ENCODE data around the gene SLX4IP.
A peak's percentile ranks its signal among the peaks of the same experiment; 100 is the strongest.

SLX4IP gene

DNA sequence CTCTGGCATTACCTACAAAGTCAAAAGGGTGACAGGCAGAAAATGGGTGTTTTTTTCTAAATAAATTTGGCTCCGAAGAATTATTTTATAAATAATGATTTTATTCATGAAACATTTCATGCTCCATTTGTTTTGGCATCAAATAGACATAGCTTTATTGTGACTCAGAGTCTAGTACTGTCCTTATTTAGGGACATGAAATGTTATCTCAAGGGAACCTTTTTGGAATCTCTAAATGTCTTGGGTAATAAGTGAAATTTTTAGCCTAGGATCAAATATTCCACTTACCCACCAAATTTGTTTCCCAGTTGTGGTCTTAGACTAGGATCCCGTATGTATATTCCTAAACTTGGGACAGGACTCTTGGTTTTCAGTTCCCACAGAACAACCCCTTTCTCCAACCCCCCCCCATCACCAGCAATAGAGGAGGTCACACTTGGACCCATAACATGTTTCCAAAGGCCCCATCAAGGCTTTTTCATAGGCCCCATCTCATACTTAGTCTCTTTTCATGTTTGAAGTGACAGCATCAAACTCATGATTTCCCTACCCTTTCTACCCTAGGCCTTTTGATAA, 156.9 kb downstream of the SLX4IP start:
- H3K79me2 ChIP-seq, result peaks cover 4% of the 10 kb centered on the region
- H2AFZ ChIP-seq, result no peak overlapping the region
- H3K4me2 ChIP-seq (ENCODE audit: low read length), result no peak overlapping the region
- peak overlapping the region; percentile 70 for H3K27ac ChIP-seq
- TF ChIP-seq, protein P1, sequence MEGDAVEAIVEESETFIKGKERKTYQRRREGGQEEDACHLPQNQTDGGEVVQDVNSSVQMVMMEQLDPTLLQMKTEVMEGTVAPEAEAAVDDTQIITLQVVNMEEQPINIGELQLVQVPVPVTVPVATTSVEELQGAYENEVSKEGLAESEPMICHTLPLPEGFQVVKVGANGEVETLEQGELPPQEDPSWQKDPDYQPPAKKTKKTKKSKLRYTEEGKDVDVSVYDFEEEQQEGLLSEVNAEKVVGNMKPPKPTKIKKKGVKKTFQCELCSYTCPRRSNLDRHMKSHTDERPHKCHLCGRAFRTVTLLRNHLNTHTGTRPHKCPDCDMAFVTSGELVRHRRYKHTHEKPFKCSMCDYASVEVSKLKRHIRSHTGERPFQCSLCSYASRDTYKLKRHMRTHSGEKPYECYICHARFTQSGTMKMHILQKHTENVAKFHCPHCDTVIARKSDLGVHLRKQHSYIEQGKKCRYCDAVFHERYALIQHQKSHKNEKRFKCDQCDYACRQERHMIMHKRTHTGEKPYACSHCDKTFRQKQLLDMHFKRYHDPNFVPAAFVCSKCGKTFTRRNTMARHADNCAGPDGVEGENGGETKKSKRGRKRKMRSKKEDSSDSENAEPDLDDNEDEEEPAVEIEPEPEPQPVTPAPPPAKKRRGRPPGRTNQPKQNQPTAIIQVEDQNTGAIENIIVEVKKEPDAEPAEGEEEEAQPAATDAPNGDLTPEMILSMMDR (IDR thresholded peaks at IDR 0.05), result no peak
- H3K36me3 ChIP-seq (ENCODE audit: control insufficient read depth, insufficient read depth, low read length), result no peaks in the 10 kb centered on the region
- peaks cover 39% of the 10 kb centered on the region for H3K4me1 ChIP-seq
- H3K27me3 ChIP-seq (ENCODE audit: control insufficient read depth, insufficient read depth, low read length), result no peaks in the 10 kb centered on the region
- H3K9ac ChIP-seq, result no peak overlapping the region
- no peaks in the 10 kb centered on the region for H3K9me3 ChIP-seq (ENCODE audit: control insufficient read depth, low read length)
- H3K4me3 ChIP-seq (ENCODE audit: low read depth, low read length), result no peak overlapping the region

DNA sequence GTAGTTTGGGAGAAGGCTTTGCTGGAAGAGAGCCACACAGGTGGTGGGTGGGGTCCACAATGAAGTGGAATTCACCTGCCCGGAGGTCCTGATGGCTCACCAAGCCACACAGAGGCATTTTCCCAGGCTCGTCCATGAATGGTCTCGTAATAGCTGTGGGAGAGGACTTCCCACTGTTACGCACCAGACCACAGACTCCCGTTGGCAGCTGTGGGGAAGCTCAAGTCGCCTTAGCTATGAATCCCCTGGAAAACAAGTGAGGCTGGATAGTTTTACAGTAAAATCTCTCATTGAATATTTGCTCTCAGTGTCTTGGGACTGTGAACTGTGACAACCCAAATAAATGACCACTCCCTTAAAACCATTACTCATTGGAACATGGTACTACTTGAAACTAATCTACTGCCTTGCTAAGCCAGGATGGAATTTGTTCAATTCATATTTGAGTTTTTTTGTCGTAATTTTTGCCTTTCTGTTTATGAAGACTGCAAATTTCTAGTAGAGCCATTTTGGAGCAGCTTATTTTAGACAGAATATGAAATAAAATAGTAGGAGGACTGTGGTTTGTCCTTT, 159.3 kb downstream of the SLX4IP start:
- H3K9ac ChIP-seq, result peak overlapping the region; percentile 6
- peak overlapping the region; percentile 72 for H2AFZ ChIP-seq
- H3K4me3 ChIP-seq (ENCODE audit: low read depth, low read length), result no peak overlapping the region
- no peaks in the 10 kb centered on the region for H3K9me3 ChIP-seq (ENCODE audit: control insufficient read depth, low read length)
- no peaks in the 10 kb centered on the region for H3K36me3 ChIP-seq (ENCODE audit: control insufficient read depth, insufficient read depth, low read length)
- TF ChIP-seq, protein P1 (IDR thresholded peaks at IDR 0.05), result no peak
- H3K4me2 ChIP-seq (ENCODE audit: low read length), result no peak overlapping the region
- H3K79me2 ChIP-seq, result peaks cover 4% of the 10 kb centered on the region
- H3K4me1 ChIP-seq, result peaks cover 46% of the 10 kb centered on the region
- H3K27me3 ChIP-seq (ENCODE audit: control insufficient read depth, insufficient read depth, low read length), result no peaks in the 10 kb centered on the region
- peak overlapping the region; percentile 85 for H3K27ac ChIP-seq

DNA sequence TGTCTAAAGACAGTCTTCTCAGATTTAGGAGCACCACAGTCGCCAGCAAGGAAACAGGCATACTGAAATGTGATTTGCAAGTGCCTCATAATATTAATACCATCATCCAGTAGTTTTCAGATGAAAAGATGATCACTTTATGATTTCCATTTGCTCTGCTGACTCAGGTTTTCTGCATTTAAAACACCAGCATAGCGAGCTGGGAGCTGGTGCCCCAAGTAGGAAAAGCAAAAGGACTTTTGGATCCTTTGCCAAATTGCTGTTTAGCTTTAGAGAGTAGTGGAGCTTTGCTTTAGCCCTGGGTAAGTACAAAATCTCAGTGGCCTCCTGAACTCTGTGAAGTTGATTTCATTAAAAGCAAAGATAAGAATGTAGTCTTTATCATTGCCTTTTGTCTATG, 160.2 kb downstream of the SLX4IP start:
- no peaks in the 10 kb centered on the region for H3K36me3 ChIP-seq (ENCODE audit: control insufficient read depth, insufficient read depth, low read length)
- H3K4me2 ChIP-seq (ENCODE audit: low read length), result no peak overlapping the region
- H3K79me2 ChIP-seq, result peaks cover 6% of the 10 kb centered on the region
- no peaks in the 10 kb centered on the region for H3K9me3 ChIP-seq (ENCODE audit: control insufficient read depth, low read length)
- no peaks in the 10 kb centered on the region for H3K27me3 ChIP-seq (ENCODE audit: control insufficient read depth, insufficient read depth, low read length)
- H3K9ac ChIP-seq, result no peak overlapping the region
- peak overlapping the region; percentile 26 for H2AFZ ChIP-seq
- H3K27ac ChIP-seq, result peak overlapping the region; percentile 85
- peaks cover 48% of the 10 kb centered on the region for H3K4me1 ChIP-seq
- H3K4me3 ChIP-seq (ENCODE audit: low read depth, low read length), result no peak overlapping the region
- TF ChIP-seq, protein P1 (IDR thresholded peaks at IDR 0.05), result no peak

DNA sequence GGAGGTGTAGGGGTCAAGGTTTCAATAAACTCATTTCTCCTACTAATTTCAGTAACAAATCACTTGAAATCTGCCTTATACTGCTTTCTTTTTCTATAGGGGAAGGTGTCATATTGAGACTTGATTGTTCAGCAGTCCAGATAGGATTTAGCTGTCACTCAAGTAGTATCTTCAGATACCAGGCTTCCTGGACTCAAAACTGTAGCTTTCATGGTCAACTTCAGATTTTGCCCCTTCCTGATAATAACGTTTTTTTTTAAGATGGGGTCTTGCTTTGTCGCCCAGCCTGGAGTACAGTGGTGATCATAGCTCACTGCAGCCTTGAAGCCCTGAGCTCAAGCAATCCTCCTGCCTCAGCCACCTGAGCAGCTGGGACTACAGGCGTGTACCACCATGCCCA, 160.9 kb downstream of the SLX4IP start:
- peaks cover 6% of the 10 kb centered on the region for H3K79me2 ChIP-seq
- H3K4me1 ChIP-seq, result peaks cover 49% of the 10 kb centered on the region
- H2AFZ ChIP-seq, result peak overlapping the region; percentile 49
- H3K36me3 ChIP-seq (ENCODE audit: control insufficient read depth, insufficient read depth, low read length), result no peaks in the 10 kb centered on the region
- no peak overlapping the region for H3K4me3 ChIP-seq (ENCODE audit: low read depth, low read length)
- H3K9ac ChIP-seq, result no peak overlapping the region
- no peaks in the 10 kb centered on the region for H3K27me3 ChIP-seq (ENCODE audit: control insufficient read depth, insufficient read depth, low read length)
- H3K27ac ChIP-seq, result peak overlapping the region; percentile 85
- no peaks in the 10 kb centered on the region for H3K9me3 ChIP-seq (ENCODE audit: control insufficient read depth, low read length)
- H3K4me2 ChIP-seq (ENCODE audit: low read length), result no peak overlapping the region
- TF ChIP-seq, protein P1 (IDR thresholded peaks at IDR 0.05), result no peak

DNA sequence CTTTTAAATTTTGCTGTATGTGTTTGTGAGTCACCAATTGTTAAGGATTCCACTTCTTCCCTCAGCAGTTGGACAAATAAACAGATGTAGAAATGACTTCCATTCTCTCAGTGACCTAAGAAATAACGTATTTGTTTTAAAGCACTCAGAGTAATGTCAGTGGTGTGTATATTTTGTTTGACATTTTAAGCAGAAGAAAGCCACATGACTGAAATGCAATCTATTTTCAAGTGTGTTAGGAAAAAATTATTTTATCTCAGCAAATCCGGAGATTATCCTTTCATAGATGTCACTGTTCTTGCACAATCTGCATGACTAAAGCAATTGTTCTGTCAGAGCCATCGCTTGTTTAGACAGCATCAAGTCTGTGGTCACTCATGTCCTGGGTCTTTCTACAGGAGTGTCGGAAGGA, 161.6 kb downstream of the SLX4IP start:
- peak overlapping the region; percentile 57 for H2AFZ ChIP-seq
- H3K4me3 ChIP-seq (ENCODE audit: low read depth, low read length), result no peak overlapping the region
- TF ChIP-seq, protein P1 (IDR thresholded peaks at IDR 0.05), result no peak
- H3K9me3 ChIP-seq (ENCODE audit: control insufficient read depth, low read length), result no peaks in the 10 kb centered on the region
- H3K36me3 ChIP-seq (ENCODE audit: control insufficient read depth, insufficient read depth, low read length), result no peaks in the 10 kb centered on the region
- peaks cover 46% of the 10 kb centered on the region for H3K4me1 ChIP-seq
- no peak overlapping the region for H3K9ac ChIP-seq
- H3K79me2 ChIP-seq, result peaks cover 6% of the 10 kb centered on the region
- peak overlapping the region; percentile 85 for H3K27ac ChIP-seq
- no peak overlapping the region for H3K4me2 ChIP-seq (ENCODE audit: low read length)
- no peaks in the 10 kb centered on the region for H3K27me3 ChIP-seq (ENCODE audit: control insufficient read depth, insufficient read depth, low read length)
